Measurements from ENCODE around the gene DSPP. TPM values are rescaled to one million over a fixed set of nuclear protein-coding genes. Genes with fewer than 3 reads are reported as not detected.

DSPP gene
- total RNA-seq, 2 experiments from 2014 or later, result not detected

DNA sequence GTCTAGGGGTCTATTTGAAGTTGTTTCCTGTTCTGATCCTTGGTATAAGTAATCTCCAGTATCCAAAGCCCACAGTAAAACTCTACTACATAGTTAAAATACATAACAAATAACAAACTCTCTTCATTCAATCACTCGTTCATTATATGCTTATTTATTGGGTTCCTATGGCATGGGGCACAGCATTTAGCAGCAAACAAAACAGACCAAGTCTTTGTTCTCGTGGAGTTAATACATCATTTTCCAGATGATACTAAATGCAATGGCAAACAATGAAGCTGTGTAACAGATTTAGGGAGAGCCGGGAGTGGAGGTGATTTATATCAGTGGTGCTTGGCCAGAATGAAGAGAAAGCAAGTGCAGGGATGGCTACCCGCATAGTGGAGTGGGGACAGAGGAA, 42.6 kb upstream of the DSPP start:
- Histone ChIP-seq H3K4me1 (ENCODE audit: insufficient read depth, low read length) (peaks cover 2% of the 10 kb centered on the region), H3K27ac (ENCODE audit: low read depth in 1 of 2, low read length in 2 of 2) (no peak overlapping the region), H3K4me3 (ENCODE audit: low read length) (no peak overlapping the region), H3K9me3 (ENCODE audit: control insufficient read depth in 1 of 2, insufficient read depth in 1 of 2, low read length in 2 of 2) (no peaks in the 10 kb centered on the region), H3K27me3 (ENCODE audit: control insufficient read depth in 1 of 2, insufficient read depth in 2 of 2, low read length in 2 of 2) (no peaks in the 10 kb centered on the region), H3K36me3 (ENCODE audit: insufficient read depth, low read length) (no peaks in the 10 kb centered on the region)
- intact Hi-C loops (cut with DNase I, micrococcal nuclease), result no loop called here
- ATAC-seq (ENCODE audit: poor library complexity), result no peak
- Mint-ChIP-seq H3K27me3 (peaks cover 1% of the 10 kb centered on the region), H3K4me1 (ENCODE audit: low read depth) (peaks cover 5% of the 10 kb centered on the region), H3K4me3 (no peak overlapping the region), H3K9me3 (no peaks in the 10 kb centered on the region), H3K36me3 (ENCODE audit: low read depth) (no peaks in the 10 kb centered on the region), H3K27ac (no peak overlapping the region)
- ChIA-PET CTCF (no interaction called here), POLR2A (no interaction called here)
- TF ChIP-seq, protein P1, sequence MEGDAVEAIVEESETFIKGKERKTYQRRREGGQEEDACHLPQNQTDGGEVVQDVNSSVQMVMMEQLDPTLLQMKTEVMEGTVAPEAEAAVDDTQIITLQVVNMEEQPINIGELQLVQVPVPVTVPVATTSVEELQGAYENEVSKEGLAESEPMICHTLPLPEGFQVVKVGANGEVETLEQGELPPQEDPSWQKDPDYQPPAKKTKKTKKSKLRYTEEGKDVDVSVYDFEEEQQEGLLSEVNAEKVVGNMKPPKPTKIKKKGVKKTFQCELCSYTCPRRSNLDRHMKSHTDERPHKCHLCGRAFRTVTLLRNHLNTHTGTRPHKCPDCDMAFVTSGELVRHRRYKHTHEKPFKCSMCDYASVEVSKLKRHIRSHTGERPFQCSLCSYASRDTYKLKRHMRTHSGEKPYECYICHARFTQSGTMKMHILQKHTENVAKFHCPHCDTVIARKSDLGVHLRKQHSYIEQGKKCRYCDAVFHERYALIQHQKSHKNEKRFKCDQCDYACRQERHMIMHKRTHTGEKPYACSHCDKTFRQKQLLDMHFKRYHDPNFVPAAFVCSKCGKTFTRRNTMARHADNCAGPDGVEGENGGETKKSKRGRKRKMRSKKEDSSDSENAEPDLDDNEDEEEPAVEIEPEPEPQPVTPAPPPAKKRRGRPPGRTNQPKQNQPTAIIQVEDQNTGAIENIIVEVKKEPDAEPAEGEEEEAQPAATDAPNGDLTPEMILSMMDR (IDR thresholded peaks at IDR 0.05), result no peak
- no peak for DNase-seq

DNA sequence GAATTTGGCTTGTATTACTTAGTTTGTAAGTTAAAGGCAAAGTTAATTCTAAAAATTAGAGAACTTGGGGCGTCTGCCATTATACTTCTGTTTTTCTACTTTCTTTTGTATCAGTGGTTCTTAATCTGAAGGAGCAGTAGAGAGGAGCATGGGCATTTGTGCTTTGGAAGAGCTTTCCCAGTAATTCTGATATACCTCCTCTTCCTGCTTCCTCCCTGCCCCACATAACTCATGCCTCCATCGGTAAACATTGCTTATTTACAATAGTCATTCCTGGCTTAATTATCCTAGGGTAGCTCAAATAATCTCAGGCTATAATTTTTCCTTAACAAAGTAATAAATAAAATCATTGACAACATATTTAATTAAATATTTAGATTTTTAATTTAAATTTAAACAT, 42.1 kb upstream of the DSPP start:
- Histone ChIP-seq H3K27ac (ENCODE audit: low read depth in 1 of 2, low read length in 2 of 2) (no peak overlapping the region), H3K4me3 (ENCODE audit: low read length) (no peak overlapping the region), H3K4me1 (ENCODE audit: insufficient read depth, low read length) (no peaks in the 10 kb centered on the region), H3K9me3 (ENCODE audit: control insufficient read depth in 1 of 2, insufficient read depth in 1 of 2, low read length in 2 of 2) (no peaks in the 10 kb centered on the region), H3K27me3 (ENCODE audit: control insufficient read depth in 1 of 2, insufficient read depth in 2 of 2, low read length in 2 of 2) (no peaks in the 10 kb centered on the region), H3K36me3 (ENCODE audit: insufficient read depth, low read length) (no peaks in the 10 kb centered on the region)
- no peak overlapping the region for H3K4me3 Mint-ChIP-seq
- H3K4me1 Mint-ChIP-seq (ENCODE audit: low read depth), result no peaks in the 10 kb centered on the region
- POLR2A ChIA-PET, result no interaction called here
- no peaks in the 10 kb centered on the region for H3K36me3 Mint-ChIP-seq (ENCODE audit: low read depth)
- intact Hi-C loops (cut with DNase I, micrococcal nuclease), result no loop called here
- DNase-seq (no peak), ATAC-seq (ENCODE audit: poor library complexity) (no peak)
- H3K27ac Mint-ChIP-seq, result no peak overlapping the region
- CTCF ChIA-PET, result no interaction called here
- TF ChIP-seq, protein P1 (IDR thresholded peaks at IDR 0.05), result no peak
- H3K9me3 Mint-ChIP-seq, result no peaks in the 10 kb centered on the region
- peaks cover 5% of the 10 kb centered on the region for H3K27me3 Mint-ChIP-seq

- Mint-ChIP-seq H3K4me1 (ENCODE audit: low read depth) (no peaks in the 10 kb centered on the region), H3K9me3 (no peaks in the 10 kb centered on the region), H3K27me3 (peaks cover 5% of the 10 kb centered on the region), H3K36me3 (ENCODE audit: low read depth) (no peaks in the 10 kb centered on the region), H3K27ac (no peak overlapping the region), H3K4me3 (no peak overlapping the region)
- CTCF ChIA-PET, result no interaction called here
- DNase-seq (no peak), ATAC-seq (ENCODE audit: poor library complexity) (no peak)
- TF ChIP-seq, protein P1 (IDR thresholded peaks at IDR 0.05), result no peak
- no peak overlapping the region for H3K27ac ChIP-seq (ENCODE audit: low read depth in 1 of 2, low read length in 2 of 2)
- H3K36me3 ChIP-seq (ENCODE audit: insufficient read depth, low read length), result no peaks in the 10 kb centered on the region
- no peaks in the 10 kb centered on the region for H3K9me3 ChIP-seq (ENCODE audit: control insufficient read depth in 1 of 2, insufficient read depth in 1 of 2, low read length in 2 of 2)
- no peak overlapping the region for H3K4me3 ChIP-seq (ENCODE audit: low read length)
- intact Hi-C loops (cut with DNase I, micrococcal nuclease), result no loop called here
- H3K4me1 ChIP-seq (ENCODE audit: insufficient read depth, low read length), result no peaks in the 10 kb centered on the region
- H3K27me3 ChIP-seq (ENCODE audit: control insufficient read depth in 1 of 2, insufficient read depth in 2 of 2, low read length in 2 of 2), result no peaks in the 10 kb centered on the region
- POLR2A ChIA-PET, result no interaction called here
These were observed 41.1 kb upstream of the DSPP start for GRCh38 chr4:87567191-87567590.

All from CD4-positive, alpha-beta T cell (primary cell).